Stimulated activated CD8-positive, alpha-beta memory T cell treated with anti-CD3 and anti-CD28 coated beads, Interleukin-15, amount 100 ng/mL, for 48 hours (primary cell): ENCODE measurements around the gene TEAD2.
A peak's percentile ranks its signal among the peaks of the same experiment; 100 is the strongest.
"Not testable (repeated sequence)": the region's sequence is repeated elsewhere in the genome, so short reads cannot be mapped to it uniquely, and the experiment has no call there.

ENCODE experiments used
- DNase-seq, 2 donors: peaks; one replicate each; pipeline ENCODE4 v3.0.0-alpha.2; 2020; ENCODE audit warnings: low read depth in 2 of 2

The TEAD2 gene

GRCh38 chr19:49387936-49388372 lies 25.7 kb upstream of the TEAD2 start, which contains the start of gene KASH5:
TSS of gene KASH5 (plus strand) at chr19:49388249. CDS start at chr19:49390884, 2,635 bp downstream.
- peak; percentile 70 to 90 for DNase-seq

GRCh38 chr19:49383599-49383998 lies 21.4 kb upstream of the TEAD2 start:
- DNase-seq: no peak

GRCh38 chr19:49382639-49383038 lies 20.4 kb upstream of the TEAD2 start:
- DNase-seq: no peak

GRCh38 chr19:49380391-49380790 lies 18.2 kb upstream of the TEAD2 start:
- DNase-seq: no peak

GRCh38 chr19:49378512-49378911 lies 16.3 kb upstream of the TEAD2 start:
- no peak for DNase-seq

- no peak for DNase-seq
Observed at GRCh38 chr19:49374665-49375434, 12.6 kb upstream of the TEAD2 start.

GRCh38 chr19:49373174-49373573 lies 11.0 kb upstream of the TEAD2 start:
- DNase-seq: not testable (repeated sequence)

- no peak for DNase-seq
Observed at GRCh38 chr19:49371184-49371583, 9.0 kb upstream of the TEAD2 start.

GRCh38 chr19:49368711-49369358 lies 6.6 kb upstream of the TEAD2 start:
- DNase-seq: no peak

- DNase-seq: no peak
Observed at GRCh38 chr19:49366110-49366509, 3.9 kb upstream of the TEAD2 start.

GRCh38 chr19:49364083-49364737 lies 2.0 kb upstream of the TEAD2 start:
- no peak for DNase-seq

- DNase-seq: peak; percentile 68 to 75
Observed at GRCh38 chr19:49363268-49364082, 1.3 kb upstream of the TEAD2 start, which contains the start of gene DKKL1. TSS of gene DKKL1 (plus strand) at chr19:49363877. CDS start at chr19:49363999, 122 bp downstream.

GRCh38 chr19:49362929-49363267 lies 682 bp upstream of the TEAD2 start:
- DNase-seq: no peak

GRCh38 chr19:49361438-49362047 lies 673 bp downstream of the TEAD2 start:
- DNase-seq: no peak

GRCh38 chr19:49359851-49360820 lies 2.1 kb downstream of the TEAD2 start:
- DNase-seq: no peak

GRCh38 chr19:49357186-49357585 lies 5.0 kb downstream of the TEAD2 start:
- DNase-seq: no peak

GRCh38 chr19:49356382-49356781 lies 5.8 kb downstream of the TEAD2 start:
- no peak for DNase-seq

GRCh38 chr19:49355909-49356353 lies 6.3 kb downstream of the TEAD2 start:
- DNase-seq: no peak

GRCh38 chr19:49349567-49349966 lies 12.6 kb downstream of the TEAD2 start:
- no peak for DNase-seq
